ENCODE measurements around the gene SLAMF8. TPM values are rescaled to one million over a fixed set of nuclear protein-coding genes. Genes with fewer than 3 reads are reported as not detected.

Gene SLAMF8
- total RNA-seq, 1 experiment from 2014 or later: not detected

- Histone ChIP-seq H3K36me3 (ENCODE audit: control insufficient read depth, insufficient read depth, low read length) (no peaks in the 10 kb centered on the region), H3K27me3 (ENCODE audit: control insufficient read depth, insufficient read depth, low read length) (no peaks in the 10 kb centered on the region), H3K27ac (ENCODE audit: low read length) (no peak overlapping the region), H3K4me3 (ENCODE audit: low read depth in 2 of 2, low read length in 2 of 2) (no peak overlapping the region), H3K4me1 (ENCODE audit: control insufficient read depth, insufficient read depth, low read length) (no peaks in the 10 kb centered on the region), H3K9me3 (ENCODE audit: control insufficient read depth, insufficient read depth, low read depth, low read length) (no peaks in the 10 kb centered on the region)
- CTCF ChIA-PET: no interaction called here
- no TSS peak for BruUV-seq (replicated peaks)
- no peak for DNase-seq (ENCODE audit: low read depth, low spot score)
- POLR2A ChIA-PET: no interaction called here
- intact Hi-C loops (cut with micrococcal nuclease; ENCODE audit: unreplicated experiment): no loop called here
- ATAC-seq: no peak
- in situ Hi-C loops (cut with HindIII; ENCODE audit: low pct_unique_long_range_greater_than_20kb, low sequenced_read_pairs): no loop called here
- TF ChIP-seq POLR2AphosphoS5 (IDR thresholded peaks at IDR 0.05; ENCODE audit: low read depth, low read length): no peak
- TF ChIP-seq TCF7L2 (IDR thresholded peaks at IDR 0.05; ENCODE audit: low read depth, low read length): no peak
- TF ChIP-seq CTCF (IDR thresholded peaks at IDR 0.05): no peak
- TF ChIP-seq SIN3A (IDR thresholded peaks at IDR 0.05; ENCODE audit: borderline replicate concordance, insufficient read depth, low read depth, low read length): no peak
- TF ChIP-seq, protein P1, sequence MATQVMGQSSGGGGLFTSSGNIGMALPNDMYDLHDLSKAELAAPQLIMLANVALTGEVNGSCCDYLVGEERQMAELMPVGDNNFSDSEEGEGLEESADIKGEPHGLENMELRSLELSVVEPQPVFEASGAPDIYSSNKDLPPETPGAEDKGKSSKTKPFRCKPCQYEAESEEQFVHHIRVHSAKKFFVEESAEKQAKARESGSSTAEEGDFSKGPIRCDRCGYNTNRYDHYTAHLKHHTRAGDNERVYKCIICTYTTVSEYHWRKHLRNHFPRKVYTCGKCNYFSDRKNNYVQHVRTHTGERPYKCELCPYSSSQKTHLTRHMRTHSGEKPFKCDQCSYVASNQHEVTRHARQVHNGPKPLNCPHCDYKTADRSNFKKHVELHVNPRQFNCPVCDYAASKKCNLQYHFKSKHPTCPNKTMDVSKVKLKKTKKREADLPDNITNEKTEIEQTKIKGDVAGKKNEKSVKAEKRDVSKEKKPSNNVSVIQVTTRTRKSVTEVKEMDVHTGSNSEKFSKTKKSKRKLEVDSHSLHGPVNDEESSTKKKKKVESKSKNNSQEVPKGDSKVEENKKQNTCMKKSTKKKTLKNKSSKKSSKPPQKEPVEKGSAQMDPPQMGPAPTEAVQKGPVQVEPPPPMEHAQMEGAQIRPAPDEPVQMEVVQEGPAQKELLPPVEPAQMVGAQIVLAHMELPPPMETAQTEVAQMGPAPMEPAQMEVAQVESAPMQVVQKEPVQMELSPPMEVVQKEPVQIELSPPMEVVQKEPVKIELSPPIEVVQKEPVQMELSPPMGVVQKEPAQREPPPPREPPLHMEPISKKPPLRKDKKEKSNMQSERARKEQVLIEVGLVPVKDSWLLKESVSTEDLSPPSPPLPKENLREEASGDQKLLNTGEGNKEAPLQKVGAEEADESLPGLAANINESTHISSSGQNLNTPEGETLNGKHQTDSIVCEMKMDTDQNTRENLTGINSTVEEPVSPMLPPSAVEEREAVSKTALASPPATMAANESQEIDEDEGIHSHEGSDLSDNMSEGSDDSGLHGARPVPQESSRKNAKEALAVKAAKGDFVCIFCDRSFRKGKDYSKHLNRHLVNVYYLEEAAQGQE (IDR thresholded peaks at IDR 0.05; ENCODE audit: insufficient read depth in 1 of 2, low read depth in 2 of 2, low read length in 1 of 2): no peak
These were observed 20.6 kb downstream of the SLAMF8 start for GRCh38 chr1:159847231-159847630.

DNA sequence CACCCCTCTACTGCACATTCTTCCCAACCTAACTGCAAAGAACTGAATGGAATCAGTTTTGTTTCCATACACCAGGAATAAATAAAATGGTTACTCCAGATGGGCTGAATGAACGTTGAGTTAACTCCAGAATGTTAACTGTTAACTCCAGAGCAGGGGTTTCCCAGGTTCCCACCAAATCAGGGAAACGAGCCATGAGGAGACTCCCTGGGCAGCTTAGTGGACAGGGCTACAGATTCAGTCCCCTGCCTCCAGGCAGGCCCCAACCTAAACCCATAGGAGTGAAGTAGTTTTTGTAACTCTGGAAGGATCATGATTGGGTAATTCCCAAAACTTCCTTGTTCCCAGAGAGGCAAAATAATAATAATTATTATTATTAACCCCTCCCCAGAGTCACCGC is 21.7 kb downstream of the SLAMF8 start:
- TF ChIP-seq CTCF (IDR thresholded peaks at IDR 0.05) (no peak), POLR2AphosphoS5 (IDR thresholded peaks at IDR 0.05; ENCODE audit: low read depth, low read length) (no peak), SIN3A (IDR thresholded peaks at IDR 0.05; ENCODE audit: borderline replicate concordance, insufficient read depth, low read depth, low read length) (no peak), TCF7L2 (IDR thresholded peaks at IDR 0.05; ENCODE audit: low read depth, low read length) (no peak)
- TF ChIP-seq, protein P1 (IDR thresholded peaks at IDR 0.05; ENCODE audit: insufficient read depth in 1 of 2, low read depth in 2 of 2, low read length in 1 of 2): no peak
- Histone ChIP-seq H3K27ac (ENCODE audit: low read length) (no peak overlapping the region), H3K4me1 (ENCODE audit: control insufficient read depth, insufficient read depth, low read length) (no peaks in the 10 kb centered on the region), H3K36me3 (ENCODE audit: control insufficient read depth, insufficient read depth, low read length) (no peaks in the 10 kb centered on the region), H3K9me3 (ENCODE audit: control insufficient read depth, insufficient read depth, low read depth, low read length) (no peaks in the 10 kb centered on the region), H3K27me3 (ENCODE audit: control insufficient read depth, insufficient read depth, low read length) (no peaks in the 10 kb centered on the region), H3K4me3 (ENCODE audit: low read depth in 2 of 2, low read length in 2 of 2) (no peak overlapping the region)
- intact Hi-C loops (cut with micrococcal nuclease; ENCODE audit: unreplicated experiment): no loop called here
- no TSS peak for BruUV-seq (replicated peaks)
- ChIA-PET CTCF (no interaction called here), POLR2A (no interaction called here)
- ATAC-seq (no peak), DNase-seq (ENCODE audit: low read depth, low spot score) (no peak)
- in situ Hi-C loops (cut with HindIII; ENCODE audit: low pct_unique_long_range_greater_than_20kb, low sequenced_read_pairs): no loop called here

All from Panc1 (cell line).